Head of caudate nucleus (tissue), 42 donors: ENCODE results near the gene GPR17.
A peak's percentile ranks its signal among the peaks of the same experiment; 100 is the strongest.

Experiments used
- DNase-seq, 42 donors: peaks; one replicate each; pipeline versions ENCODE4 v3.0.0 to v3.0.0-alpha.2; 2020 to 2021; ENCODE audit warnings: mixed read lengths in 7 of 42
- intact Hi-C: fragments of 100-400 bp; cut with DNase I; formaldehyde crosslinking; loops from one replicate; pipeline ENCODE4 v1.15.0; 2022

The GPR17 gene

DNA sequence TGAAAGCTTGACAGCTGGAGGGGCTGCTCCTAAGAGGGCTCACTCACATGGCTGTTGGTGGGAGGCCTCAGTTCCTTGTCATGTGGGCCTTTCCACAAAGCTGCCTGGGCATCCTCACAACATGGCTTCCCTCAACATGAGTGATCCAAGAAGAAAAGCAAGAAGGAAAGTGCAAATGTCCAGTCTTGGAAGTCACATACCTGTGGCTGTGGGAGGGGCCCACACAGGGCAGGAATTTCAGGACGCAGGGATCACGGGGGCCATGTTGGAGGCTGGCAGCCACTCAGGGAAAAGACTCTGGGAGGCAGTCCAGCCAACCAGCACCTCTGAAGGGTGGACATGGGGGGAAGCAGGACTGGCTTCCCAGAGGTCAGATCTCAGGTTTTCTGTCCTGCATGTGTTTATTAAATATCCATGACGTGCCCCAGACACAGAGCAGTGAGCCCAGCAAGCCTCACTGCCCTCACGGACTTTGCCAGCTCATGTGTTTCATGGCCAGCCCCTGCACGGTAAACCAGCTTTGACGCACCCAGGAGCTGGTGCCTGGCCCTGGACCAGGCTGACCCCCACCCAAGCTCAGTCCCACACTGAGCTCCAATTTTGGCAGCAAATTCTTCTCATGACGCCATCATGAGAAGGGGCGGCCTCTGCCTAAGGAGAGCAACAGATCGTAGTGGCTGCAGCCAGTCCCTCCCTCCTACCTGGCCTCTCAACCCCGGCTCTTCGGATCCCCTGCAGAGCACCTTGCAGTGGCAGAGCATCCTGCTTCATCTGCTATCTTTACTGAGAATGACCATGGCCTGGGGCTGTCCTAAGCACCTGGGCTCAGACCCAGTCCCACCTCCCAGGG, 34.7 kb upstream of the GPR17 start:
- intact Hi-C loops = no loop called here
- peak in 11 of 42 donors; percentile 1 to 23 (median 5) for DNase-seq

DNA sequence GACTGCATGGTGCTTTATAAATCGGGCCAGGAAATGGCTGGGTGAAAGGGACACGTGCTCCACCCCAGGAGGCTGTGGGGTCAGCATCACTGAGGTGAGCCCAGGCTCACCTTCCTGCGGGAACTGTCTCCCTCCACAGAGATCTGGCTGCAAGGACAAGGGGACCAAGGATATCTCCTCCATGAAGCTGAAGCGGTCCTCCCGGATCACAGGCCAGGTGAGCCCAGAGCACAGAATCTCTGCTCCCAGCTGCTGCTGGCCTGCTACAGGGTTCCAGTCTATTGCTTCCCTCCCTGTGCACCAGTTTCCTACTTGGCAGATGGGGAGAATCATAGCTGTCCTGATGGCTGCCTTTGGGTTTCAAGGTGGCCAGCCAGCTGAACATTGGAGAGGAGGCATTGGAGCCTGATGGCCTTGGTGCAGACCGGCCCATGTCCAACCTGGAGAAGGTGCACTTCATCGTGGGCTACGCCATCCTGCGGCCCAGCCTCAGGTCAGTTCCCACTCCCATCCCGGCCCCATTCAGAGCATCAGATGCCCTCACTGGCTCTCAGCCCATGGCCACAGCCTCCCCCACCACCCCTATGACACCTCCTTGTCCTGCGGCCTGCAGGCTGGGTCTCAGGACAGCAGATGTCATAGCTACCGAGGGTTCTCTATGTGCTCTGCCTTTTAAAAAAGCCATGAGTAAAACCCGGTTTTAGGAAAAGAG, 33.7 kb upstream of the GPR17 start:
- intact Hi-C loops = no loop called here
- peak in 9 of 42 donors; percentile 1 to 32 (median 8) for DNase-seq

DNA sequence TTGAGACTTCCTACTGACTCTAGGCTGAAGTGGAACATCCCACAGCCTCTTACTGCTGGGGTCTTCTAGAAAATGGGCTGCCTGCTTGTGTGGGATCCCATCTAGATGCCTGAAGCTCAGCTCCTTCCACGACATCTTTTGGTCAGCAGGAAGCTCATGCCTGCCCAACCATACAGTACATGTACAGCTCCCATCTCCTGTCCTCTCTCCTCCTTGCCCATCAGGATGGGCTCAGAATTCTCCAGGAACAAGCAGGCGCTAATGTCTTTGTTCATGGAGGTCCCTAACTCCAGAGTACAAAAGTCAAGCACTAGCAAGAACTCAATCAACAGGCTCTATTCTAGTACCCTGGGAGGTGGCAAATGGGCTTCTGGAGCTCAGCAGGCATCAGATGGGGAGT, 31.7 kb upstream of the GPR17 start:
- no peak for DNase-seq
- intact Hi-C loops = no loop called here

DNA sequence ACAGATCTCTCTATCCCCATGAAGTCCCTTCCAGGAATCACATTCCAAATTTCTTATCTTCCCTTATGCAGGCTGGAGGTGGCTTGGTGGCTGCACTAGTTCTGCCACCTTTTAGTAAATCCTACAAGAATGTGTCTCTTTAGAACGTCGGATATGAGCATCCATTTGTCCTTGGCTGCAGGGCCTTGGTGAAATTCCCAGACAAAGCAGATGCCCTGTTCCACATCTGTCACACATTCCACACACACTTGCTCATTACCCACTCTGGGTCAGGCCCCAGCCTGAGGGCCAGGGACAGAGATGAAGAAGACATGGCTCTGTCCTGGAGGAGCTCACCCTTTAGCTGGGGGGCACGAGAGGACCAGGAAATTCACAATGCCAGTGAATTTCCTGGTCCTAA, 31.2 kb upstream of the GPR17 start:
- intact Hi-C loops = no loop called here
- DNase-seq = peak in 3 of 42 donors; percentile 0 to 6 (median 3)

DNA sequence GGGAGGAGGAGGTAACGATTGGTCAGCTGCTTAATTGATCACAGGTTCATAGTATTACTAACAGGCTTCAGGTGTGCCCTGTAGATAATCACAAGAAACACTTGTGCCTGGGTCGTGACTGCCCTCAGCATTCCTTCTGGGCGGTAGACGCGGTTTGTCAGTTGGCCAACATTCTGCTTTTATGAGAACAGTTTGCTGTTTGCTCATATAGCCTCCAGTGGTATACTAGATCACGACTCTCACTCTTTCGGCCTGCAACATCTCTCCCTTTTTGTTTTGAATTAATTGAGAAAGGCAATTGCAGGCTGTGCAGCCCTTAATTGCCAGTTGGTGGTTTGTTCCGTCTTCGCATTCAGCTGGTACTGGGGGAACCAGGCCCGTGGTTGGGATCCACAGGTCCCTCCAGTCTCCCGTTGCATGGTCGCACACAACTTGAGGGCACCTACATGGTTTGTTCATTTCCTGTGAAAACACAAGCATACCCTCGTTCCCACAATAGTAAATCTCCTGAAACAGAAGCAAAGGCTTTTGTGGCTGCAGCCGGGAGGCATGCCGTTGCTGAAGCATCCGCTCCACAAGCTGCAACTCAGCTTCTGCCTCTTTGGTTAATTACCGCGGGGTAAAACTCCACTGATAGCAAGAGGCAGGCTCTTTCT, 30.3 kb upstream of the GPR17 start:
- DNase-seq = peak in 11 of 42 donors; percentile 2 to 24 (median 6)
- intact Hi-C loops = no loop called here

DNA sequence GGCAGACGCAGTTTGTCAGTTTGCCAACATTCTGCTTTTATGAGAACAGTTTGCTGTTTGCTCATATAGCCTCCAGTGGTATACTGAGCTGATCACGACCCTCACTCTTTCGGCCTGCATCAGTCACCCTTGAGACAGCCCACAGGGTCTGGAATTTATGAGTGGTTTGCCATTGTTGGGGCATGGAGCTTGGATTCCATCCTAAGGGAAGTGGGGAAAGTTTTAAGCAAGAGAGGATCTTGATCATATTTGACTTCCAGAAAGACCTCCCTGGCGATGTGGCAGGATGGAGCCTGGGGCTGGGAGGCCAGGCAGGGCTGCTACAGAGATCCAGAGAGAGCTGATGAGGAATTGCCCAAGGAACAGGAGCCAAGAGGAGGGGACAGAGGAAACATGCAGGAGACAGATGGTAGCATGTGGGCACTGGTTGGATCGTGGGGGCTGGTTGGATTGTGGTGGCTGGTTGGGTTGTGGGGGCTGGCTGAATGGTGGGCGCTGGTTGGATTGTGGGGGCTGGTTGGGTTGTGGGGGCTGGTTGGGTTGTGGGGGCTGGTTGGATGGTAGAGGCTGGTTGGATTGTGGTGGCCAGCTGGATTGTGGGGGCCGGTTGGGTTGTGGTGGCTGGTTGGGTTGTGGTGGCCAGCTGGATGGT, 27.3 kb upstream of the GPR17 start:
- DNase-seq = peak in 6 of 42 donors; percentile 0 to 4 (median 2)
- intact Hi-C loops = no loop called here

DNA sequence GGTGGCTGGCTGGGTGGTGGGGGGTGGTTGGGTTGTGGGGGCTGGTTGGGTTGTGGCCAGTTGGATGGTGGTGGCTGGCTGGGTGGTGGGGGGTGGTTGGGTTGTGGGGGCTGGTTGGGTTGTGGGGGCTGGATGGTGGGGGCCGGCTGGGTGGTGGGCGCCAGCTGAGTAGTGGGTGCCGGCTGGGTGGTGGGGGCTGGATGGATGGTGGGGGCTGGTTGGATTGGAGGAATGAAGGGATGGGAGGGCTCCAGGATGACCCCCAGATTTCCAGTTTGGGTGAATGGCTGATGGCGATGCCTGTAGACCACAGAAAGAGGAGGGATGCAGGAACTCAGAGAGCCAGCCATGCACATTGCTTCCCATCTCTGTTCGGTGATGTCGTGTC, 26.8 kb upstream of the GPR17 start:
- DNase-seq = peak in 6 of 42 donors; percentile 2 to 20 (median 4)
- intact Hi-C loops = no loop called here

DNA sequence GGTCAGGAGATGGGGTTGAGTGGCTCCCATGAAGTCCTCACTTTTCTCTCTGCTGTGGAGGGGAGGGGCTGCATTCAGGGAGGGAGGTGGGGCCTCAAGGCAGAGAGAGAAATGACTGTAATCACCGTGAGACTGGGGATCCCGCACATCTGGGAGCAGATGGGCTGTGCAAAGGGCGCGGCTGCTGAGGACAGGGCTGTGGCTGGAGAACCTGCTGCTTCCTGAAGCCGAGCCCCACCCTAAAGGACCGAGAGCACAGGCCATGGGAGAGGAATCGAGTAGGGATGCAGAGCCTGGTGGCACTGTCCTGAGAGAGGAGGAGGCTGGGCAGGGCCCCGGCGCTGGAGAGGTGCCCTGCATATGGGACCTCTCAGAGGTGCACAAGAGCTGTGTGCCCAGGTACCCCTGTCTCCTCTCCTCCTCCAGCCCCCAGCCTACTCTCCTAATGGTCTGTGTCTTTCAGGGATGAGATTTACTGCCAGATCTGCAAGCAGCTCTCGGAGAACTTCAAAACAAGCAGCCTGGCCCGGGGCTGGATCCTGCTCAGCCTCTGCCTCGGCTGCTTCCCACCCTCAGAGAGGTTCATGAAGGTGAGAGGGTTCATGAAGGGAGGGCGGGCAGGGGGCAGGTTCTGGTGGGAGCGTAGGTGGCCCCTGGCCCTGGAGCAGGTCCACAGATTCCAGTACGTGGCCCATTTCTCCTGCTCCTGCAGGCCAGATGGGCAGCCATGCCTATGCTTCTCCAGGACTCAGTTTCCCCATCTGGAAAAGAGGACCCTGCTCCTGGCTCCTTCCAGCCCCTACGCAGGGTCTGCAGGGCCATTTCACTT, 25.9 kb upstream of the GPR17 start:
- intact Hi-C loops = no loop called here
- peak in 12 of 42 donors; percentile 1 to 28 (median 8) for DNase-seq

DNA sequence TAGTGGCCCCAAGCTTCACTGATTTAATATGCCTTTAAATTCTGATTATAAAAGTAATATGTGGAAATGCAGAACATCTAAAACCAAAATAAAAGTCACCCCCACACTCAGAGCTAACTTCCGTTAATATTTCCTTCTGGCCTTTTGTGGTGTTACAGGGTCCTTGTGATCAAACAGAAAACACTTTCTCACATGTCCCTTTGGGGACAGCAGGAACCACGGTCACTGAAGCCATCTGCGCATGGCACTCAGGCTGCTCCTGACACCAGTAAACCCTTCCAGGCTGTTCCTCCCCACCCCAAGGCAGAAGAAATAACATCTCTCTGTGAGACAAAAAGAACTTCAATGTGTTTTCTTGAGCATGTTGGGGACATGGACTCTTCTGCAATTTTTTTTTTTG, 25.1 kb upstream of the GPR17 start:
- peak in 2 of 42 donors; percentile 4 for DNase-seq
- intact Hi-C loops = no loop called here

DNA sequence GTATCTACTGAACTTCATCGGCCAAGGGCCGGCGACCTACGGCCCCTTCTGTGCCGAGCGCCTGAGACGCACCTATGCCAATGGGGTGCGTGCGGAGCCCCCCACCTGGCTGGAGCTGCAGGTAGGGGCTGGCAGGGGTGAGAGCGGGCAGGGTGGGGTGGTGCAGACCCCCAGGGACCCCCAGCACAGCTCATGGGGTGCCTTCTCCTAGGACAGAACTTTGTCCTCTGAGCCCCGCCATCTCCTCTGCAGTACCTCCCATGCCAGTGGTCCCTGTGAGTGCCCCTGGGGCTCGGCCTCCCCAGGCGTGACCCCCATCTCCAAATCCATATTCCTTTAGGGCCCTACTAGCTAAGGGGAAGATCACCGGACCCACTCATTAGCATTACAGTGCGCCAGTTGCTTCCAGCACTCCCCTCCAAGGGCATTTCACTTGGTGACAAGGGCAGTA, 23.9 kb upstream of the GPR17 start:
- DNase-seq = peak in 5 of 42 donors; percentile 3 to 12 (median 8)
- intact Hi-C loops = no loop called here

DNA sequence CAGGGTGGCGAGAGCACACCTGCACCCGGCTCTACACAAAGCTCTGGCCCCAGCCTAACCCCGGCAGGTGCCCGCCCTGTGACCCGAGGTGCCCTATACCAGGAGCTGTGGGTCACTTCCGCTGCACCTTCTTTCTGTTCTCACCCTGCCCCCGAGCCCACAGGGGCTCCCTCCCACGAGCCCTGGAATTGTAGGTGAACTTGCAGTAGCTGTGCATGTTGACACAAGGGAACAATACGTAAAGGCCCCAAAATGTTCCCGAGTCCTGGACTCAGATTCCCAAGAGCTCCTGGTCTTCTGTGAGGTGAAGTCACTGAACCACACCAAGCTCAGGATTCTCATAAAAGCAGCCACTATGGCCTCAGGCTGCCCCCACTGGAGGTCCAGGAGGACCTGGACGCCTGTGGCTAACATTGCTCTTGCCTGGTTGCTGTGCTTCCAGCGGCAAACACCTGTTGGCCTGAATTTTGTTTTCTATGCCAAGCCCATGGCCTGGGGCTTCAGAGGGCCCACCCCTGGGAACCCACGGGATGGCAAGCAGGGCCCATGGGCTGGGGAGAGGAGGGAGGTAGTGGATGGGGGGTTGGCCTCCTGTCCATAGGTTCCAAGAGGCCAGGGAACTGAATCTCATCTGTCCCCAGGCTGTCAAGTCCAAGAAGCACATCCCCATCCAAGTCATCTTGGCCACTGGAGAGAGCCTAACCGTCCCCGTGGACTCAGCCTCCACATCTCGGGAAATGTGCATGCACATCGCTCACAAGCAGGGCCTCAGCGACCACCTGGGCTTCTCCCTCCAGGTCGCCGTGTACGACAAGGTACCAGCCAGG, 23.2 kb upstream of the GPR17 start:
- peak in 9 of 42 donors; percentile 3 to 26 (median 8) for DNase-seq
- intact Hi-C loops = no loop called here

DNA sequence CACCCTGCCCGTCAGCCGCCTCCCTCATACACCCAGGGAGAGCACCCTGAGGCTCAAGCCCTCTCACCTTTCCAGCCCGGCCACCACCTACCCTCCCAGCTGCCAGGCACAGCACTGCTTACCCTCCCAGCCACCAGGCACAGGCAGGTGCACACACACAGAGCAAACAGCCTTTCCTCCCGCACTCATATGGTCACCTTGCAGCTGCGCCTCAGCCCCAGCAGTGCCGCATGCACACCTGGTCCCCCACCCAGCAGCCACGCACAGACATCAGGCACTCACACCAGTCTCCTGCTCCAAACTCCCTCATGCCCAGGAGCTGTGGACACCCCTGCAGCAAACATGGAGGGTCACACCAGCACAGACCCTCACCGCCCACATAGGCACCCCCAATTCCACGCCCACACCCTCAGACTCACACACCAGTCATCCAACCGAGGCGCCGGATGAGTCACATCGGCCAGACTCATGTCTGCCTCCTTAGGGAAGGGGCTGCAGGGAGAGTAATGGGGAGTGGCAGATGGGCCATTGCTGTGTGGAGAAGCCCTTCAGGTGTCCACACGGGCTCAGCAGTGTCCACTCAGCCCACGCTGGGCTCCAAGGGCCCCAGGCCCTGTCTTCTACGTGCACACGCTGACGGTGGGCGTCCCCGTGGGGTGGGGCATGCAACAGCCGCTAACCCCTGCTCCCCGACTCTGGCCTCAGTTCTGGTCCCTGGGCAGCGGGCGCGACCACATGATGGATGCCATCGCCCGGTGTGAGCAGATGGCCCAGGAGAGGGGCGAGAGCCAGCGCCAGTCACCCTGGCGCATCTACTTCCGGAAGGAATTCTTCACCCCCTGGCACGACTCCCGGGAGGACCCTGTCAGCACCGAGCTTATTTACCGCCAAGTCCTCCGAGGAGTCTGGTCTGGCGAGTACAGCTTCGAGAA, 22.3 kb upstream of the GPR17 start:
- intact Hi-C loops = no loop called here
- peak in 10 of 42 donors; percentile 1 to 33 (median 10) for DNase-seq

DNA sequence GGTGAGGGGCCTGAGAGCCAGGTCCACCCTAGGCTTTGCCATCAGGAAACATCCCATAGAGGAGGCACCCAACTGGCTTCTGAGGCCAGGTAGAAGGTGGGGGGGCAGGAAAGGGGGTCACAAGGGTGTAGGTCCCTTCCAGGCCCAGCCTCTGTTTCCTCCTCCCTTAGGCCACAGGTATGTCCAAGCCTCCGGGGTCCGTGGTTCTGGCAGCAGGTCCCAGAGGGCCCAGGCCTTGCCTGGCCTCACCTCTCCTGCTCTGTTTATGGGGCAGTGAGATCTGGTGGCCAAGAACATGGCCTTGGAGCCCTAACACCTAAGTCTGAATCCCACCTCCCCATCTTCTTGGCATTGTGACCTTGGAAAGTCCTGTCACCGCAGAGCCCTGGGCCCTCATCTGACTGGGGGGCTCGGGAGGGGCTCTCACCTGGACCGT, 21.6 kb upstream of the GPR17 start:
- peak in 3 of 42 donors; percentile 4 to 8 (median 5) for DNase-seq
- intact Hi-C loops = no loop called here

DNA sequence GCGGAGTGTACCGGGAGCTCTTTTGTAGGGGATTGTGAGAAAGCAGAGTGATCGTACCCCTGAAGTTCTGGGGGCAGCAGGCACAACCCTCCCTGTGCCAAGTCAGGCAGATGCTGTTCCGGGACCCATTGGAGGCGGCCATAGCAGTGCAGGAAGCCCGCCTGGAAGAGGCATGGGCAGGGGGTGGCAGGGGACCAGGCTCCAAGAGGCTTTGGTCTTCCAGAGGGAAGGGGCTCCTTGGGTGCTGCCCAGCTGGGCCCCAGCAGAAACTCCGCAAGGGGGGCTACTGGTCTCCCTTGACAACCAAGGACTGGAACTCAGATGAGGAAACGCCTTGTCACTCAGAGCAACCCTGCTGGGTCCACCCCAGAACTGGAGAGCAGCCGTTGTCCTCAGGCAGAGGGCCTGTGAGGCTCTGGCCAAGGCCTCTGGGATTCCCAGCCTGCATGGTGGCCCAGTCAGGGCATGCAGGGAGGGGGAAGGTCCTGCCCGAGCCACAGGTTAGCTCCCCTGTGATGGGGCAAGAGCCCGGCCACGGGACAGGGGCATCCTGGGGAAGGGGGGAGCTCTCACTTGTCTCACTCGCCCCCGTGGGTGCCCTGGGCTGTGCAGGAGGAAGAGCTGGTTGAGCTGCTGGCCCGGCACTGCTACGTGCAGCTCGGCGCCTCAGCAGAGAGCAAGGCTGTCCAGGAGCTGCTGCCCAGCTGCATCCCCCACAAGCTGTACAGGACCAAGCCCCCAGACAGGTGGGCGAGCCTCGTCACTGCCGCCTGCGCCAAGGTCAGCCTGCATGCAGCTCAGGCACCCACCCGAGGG, 21.0 kb upstream of the GPR17 start:
- intact Hi-C loops = no loop called here
- peak in 3 of 42 donors; percentile 4 to 11 (median 6) for DNase-seq

DNA sequence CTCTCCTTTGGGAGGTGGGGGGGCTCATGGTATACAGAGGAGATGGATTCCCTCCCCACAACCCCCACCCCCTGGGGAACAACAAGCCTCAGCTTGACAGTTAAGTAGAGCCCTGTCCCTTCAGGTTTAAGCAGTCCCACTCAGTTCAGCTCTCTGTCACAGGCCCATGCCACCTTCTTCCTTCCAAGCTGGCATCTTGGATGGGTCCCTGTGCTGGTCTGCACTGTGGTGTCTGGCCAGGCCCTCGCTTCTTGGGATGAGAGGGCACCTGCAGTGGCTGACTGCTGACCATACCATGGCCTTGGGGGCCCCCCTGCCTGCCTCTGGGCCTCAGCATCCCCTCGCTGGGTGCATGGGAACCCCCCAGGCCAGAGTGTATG, 20.4 kb upstream of the GPR17 start:
- peak in 2 of 42 donors; percentile 2 to 10 for DNase-seq
- intact Hi-C loops = no loop called here
